Hematopoietic multipotent progenitor cell treated with erythropoietin and hydrocortisone succinate and interleukin-3 and kit ligand, for 17 days (in vitro differentiated cells): Measurements from ENCODE around the gene LSM7.

ENCODE experiments used
- DNase-seq: peaks from one replicate; pipeline ENCODE4 v3.0.0-alpha.2; 2015; ENCODE audit warnings: low spot score

Gene LSM7

GRCh38 chr19:2323707-2324106 is 4.7 kb downstream of the LSM7 start:
- DNase-seq: no peak

DNA sequence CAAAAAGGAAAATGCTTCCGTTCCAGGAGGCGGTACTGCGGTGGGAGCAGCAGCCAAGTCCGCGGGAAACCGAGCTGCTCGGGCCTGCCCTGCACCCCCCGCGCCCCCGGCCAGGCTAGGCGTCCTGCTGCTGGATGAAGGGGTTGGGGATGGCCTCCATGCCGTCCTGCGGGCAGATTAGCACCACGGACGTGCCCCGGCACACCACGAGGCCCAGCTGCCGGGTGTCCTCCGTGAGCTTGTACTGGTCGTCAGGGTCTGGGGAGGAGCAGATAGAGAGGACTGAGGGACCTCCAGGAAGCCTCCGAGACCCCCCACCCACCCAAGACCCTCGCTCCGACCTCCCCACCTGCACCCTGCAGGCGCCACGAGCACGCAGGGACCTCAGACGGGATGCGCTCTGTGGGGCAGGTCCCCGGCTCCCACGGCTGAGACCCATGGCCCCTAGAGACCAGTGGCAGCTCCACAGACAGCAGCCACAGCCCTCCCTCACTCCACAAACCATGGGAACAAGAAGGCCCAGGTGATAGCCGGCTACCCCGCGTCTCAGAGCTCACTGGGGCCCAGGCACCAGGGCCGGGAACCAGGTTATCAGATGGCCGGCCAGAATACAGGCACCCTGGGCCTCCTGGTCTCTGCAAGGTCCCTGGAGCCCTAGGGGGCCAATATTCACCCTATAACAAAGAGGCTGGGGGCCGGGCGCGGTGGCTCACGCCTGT is 6.7 kb downstream of the LSM7 start:
- no peak for DNase-seq

DNA sequence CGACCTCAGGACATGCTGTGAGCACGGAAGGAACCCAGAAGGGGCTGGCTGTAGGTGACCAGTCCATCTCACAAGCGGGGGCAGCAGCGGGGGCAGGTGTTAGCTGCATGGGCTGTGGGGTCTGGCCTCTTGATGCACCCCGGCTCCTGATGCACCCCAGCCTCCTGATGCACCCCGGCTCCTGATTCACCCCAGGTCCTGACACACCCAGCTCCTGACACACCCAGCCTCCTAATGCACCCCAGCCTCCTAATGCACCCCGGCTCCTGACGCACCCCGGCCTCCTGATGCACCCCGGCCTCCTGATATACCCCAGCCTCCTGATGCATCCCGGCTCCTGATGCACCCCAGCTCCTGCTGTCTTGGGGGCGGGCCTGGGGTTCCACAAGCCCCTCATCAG is 7.4 kb downstream of the LSM7 start:
- no peak for DNase-seq

DNA sequence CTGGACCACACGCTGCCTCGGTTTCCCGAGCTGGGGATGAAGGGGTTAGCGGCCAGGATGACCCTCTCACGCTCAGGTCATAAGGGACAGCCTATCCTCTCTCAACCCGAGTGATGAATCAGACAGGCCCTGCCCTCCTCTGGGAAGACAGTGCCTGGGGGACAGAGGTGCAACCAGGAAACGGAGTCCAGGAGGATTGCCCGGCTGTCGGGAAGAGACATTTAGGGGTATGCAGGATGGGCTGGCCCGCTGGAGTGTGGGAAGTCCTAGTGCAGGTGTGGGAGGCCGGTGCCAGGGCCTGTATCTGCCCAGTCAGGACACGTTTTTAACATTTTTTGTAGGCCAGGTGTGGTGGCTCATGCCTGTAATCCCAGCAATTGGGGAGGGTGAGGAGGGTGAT is 8.3 kb downstream of the LSM7 start:
- no peak for DNase-seq

DNA sequence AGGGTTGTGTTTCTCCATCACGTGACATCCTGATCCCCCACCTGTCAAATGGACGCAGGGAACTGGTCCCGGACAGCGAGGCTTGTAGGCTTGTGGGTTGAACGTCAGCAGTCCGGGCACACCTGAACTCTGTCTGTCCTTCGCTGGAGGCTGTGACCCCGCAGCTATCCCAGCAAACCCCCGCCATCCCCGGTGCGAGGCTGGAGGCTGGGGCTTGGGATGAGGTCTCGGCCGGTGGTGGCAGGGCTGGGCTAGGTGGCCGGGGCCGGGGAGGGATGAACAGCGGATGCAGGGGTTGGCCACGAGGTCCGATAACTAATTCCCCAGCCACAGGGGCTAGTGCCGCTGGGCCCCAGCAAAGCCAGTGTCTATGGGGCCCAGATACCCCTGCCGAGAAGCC is 8.8 kb downstream of the LSM7 start:
- no peak for DNase-seq

DNA sequence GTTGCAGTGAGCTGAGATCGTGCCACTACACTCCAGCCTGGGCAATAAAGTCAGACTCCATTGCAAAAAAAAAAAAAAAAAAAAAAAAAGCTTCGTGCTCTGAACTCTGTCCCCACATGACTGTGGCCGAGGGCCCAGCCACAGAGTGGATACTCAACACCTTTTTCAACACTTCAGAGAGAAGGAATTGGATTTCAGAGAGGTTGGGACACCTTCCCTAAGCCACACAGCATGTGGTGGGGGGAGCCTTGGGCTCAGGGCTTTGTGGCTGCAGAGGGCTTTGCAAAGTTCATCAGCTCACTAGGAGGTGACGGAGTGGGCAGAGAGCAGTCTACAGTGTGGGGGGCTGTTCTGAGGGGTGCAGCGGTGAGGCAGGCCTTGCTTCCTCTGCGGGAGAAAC is 9.5 kb downstream of the LSM7 start:
- DNase-seq: no peak

DNA sequence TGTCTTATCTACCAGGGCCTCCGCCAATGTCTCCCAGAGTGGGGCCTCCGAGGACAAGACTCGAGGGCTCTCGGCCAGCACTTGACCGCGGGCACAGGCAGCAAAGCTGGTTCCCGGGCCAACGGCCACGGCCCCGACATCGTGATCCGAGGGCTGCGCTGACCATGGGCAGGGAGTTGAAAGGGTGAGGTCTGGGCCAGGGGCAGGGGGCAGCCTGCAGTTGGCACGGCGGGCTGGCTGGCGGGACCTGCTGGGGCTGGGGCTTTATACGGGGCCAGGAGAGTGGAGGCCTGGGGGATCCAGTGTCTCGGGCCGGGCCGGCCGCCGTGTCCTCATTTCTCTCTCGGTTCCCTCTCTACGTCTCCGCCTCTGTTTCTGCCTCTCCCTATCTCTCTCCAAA is 10.6 kb downstream of the LSM7 start:
- no peak for DNase-seq

- DNase-seq: no peak
Measured at GRCh38 chr19:2317300-2317699, 11.1 kb downstream of the LSM7 start.

GRCh38 chr19:2315818-2316353 is 12.5 kb downstream of the LSM7 start:
- DNase-seq: peak; percentile 27

DNA sequence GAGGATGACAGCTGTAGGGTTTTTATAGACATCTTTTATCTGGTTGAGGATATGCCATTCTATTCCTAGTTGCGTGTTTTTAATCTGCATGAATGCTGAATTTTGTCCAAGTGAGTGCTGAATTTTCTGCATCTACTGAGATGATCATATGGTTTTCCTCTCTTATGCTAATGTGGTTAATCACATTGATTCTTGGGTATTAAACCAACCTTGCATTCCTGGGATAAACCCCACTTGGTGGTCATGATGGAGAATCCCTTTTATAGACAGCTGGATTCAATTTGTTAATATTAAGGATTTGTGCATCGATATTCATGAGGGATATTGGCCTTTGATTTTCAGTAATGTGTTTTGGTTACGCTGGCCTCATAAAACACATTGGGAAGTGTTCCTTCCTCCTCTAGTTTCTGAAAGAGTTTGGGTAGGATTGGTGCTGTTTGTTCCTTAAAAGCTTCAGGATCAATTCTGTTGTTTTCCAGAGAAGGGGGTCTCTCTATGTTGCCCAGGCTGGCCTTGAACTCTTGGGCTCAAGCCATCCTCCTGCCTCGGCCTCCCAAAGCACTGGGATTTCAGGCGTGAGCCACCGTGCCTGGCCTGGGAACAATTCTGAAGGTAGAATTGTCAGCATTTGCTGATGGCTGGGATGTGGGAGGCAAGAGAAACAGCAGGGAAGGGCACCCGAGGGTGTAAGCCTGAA is 13.1 kb downstream of the LSM7 start:
- no peak for DNase-seq

GRCh38 chr19:2312820-2313501 is 15.4 kb downstream of the LSM7 start:
- no peak for DNase-seq

- no peak for DNase-seq
Measured at GRCh38 chr19:2311093-2311492, 17.3 kb downstream of the LSM7 start.

DNA sequence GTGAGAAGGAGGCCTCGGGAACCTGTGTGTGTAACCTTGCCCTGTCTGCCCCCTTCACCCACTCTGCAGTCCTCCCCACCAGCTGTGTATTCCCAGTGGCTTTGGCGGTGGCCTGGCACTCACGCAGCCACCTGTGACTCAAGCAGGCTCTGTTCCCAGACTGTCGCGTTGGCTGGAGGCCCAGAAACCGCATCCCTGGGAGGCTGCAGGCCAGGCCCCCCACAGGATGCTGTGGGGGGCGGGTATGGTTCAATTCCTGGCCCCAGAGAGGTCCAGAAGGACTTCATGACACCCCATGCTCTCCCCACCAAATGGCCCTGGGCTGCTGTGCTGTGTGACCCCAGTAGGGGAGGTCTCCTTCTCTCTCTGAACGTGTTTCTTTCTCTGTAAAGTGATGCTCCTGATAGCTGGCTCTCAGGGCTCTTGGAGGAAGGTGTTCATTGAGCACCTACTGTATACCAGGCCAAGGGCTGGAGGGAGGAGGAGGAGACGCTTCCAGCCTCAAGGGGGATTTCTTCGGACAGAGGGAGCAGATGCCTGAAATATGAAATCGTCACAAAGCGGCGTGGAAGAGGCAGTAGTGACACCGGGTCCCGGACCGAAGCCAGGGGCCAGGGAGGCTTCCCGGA is 18.5 kb downstream of the LSM7 start:
- no peak for DNase-seq

DNA sequence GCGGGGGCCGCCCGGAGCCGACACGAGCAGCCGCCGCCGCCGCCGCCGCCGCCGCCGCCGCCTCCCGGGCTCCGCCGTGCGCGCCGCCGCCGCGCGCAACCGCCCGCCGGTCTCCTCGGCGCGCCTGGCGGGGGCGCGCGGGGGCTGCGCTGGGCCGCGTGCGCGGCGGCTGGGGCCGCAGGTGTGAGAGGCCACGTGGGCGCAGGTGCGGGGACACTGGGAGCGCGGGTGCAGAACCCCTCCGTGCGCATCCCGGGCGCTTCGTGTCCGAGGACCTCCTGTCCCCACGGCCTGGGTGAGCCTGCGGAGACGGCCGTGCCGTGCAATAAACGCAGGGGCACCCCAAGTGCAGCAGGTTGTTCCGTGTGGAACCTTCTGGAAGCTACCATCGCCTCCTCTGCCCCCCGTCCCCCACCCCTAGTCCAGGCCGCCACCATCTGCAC is 20.3 kb downstream of the LSM7 start, which contains the start of gene LINGO3:
Gene LINGO3 (minus strand): TSS at position 41 of the 443 bp plus-strand sequence. CDS start 16,378 bp downstream, outside the sequence.
- DNase-seq: no peak

GRCh38 chr19:2307518-2308012 is 20.8 kb downstream of the LSM7 start:
- no peak for DNase-seq

GRCh38 chr19:2306971-2307370 is 21.4 kb downstream of the LSM7 start:
- no peak for DNase-seq

DNA sequence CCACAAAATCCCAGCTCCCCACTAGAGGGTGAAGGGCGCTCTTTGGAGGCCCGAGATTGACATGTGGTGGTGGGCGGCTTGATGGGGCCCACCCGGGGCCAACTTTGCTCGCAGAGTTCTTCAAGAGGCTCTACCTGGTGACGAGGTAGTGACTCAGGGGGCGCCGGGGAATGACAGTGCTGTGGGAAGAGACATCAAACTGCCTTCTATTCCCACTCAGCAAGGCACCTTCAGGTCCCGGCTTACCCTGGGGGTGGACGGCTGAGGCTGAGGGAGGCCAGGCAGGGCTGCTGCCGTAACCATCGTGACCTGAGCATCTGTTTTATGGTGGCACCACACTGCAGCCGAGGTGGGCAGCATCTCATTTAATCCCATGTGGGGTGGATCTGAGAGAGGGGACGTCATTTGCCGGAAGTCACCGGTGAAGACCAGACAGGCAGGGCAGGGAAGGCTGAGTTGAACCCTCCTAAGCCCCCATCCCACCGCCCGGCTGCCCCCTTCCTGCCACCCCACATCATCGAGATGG is 22.0 kb downstream of the LSM7 start:
- DNase-seq: no peak

DNA sequence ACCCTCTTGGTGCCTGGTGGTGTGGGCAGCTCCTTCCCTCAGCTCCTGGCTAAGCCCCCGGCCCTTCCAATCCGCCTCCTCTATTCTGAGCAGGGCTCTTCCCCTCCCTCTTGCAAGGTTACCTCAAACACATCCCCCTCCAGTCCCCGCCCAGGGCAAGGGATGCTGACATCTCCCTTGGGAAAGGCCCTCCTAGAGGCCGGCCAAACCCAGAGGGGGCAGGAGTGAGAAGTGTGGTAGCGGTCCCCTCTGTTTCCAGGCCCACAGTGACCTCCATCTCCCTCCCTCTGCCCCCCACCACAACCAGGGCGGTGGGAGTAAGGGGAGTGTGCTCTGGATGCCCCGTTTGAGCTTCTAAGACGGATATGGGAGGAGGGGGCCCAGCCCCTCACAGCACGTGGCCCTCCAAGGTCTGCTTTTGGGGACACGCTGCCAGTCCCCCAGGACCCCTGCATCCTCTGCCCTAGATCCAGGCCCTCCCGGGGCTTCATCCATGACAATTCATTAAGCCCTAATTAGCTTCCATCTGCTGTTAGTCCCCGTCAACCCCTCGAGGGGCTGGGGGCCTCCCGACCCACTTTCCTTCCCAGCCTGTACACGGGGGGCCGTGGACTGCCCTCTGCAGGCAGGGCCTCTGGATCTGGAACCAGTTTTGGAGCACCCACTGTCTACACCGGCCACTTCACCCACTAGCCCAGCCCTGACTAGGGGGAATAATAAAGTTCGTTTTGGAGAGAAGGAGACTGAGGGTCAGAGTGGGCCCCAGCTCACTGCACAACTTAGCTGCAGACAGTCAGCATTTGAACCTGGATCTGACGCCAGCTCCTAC is 22.7 kb downstream of the LSM7 start:
- DNase-seq: no peak

DNA sequence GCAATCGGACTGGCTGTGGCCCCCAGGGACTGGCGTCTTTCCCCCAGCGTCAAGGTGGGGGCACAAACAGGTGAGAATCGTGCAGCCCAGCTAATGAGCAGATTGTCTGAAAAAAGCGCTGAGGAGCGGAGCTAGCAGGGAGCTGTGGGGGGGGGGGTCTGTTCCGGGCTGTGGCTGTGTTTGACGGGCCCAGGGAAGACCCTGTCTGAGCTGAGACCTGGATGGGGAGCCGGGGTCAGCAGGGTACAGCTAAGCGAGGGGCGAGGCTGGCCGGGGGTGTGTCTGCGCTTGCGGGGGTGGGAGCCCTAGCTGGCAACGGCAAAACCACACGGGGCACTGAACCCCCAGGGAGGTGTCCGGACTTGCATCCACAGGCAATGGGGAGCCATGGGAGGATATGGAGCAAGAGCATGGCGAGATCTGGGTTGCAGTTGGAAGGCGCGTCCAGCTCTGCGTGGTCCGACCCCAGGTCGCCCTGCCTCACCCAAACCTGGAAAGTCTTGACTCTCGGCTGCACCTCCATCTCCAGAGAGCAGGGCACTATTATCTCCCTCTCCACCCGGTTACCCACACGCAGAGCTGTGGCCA is 25.1 kb downstream of the LSM7 start:
- DNase-seq: no peak
